ENCODE measurements around the gene TXNRD2.

GRCh38 chr22:19853058-19853878 is 88.3 kb downstream of the TXNRD2 start:
- TF ChIP-seq GATA2 (IDR thresholded peaks at IDR 0.05; ENCODE audit: low read depth, low read length) (no peak), GATA3 (IDR thresholded peaks at IDR 0.05; ENCODE audit: low read depth, low read length) (no peak)
